IMR-90 (cell line): ENCODE data around the gene DLGAP4. TPM values are rescaled to one million over a fixed set of nuclear protein-coding genes. Genes with fewer than 3 reads are reported as not detected.

Experiments
- ATAC-seq: fragments of 200-7000 bp; cut with Tn5 transposase; 2 replicates; pipeline ENCODE4 v1.9.1; 2020; ENCODE audit warnings: low read depth, mild to moderate bottlenecking, moderate library complexity
- BruUV-seq: library from RNA; stranded (reverse); fragments of 400-500 nt; replicated peaks from 2 replicates; lab custom pipeline; 2021; lab: Mats Ljungman, UMichigan
- CTCF ChIA-PET: fragments of 300-600 bp; formaldehyde crosslinking; extraction: SDS; loops from one replicate; lab custom pipeline; 2021; ENCODE audit warnings: antibody characterized with exemption; lab: Yijun Ruan, JAX
- POLR2A ChIA-PET: fragments of 300-600 bp; sonication (Branson Sonifier 250); formaldehyde crosslinking; loops from one replicate; lab custom pipeline; 2022; ENCODE audit warnings: antibody characterized with exemption; ENCODE audit not compliant: unreplicated experiment; lab: Charles Lee
- DNase-seq: peaks from one replicate; pipeline ENCODE4 v3.0.0; 2013
- H2AFZ ChIP-seq: replicated peaks from 2 replicates; pipeline ENCODE3; 2013; ENCODE audit warnings: low read length, mild to moderate bottlenecking; ENCODE audit not compliant: poor library complexity
- H2AK5ac ChIP-seq: 2 replicates; pipeline ENCODE4 v1.6.1; 2013; ENCODE audit warnings: low read depth, low read length, inconsistent platforms
- H2AK9ac ChIP-seq: replicated peaks from 2 replicates; pipeline ENCODE3; 2013; ENCODE audit warnings: mild to moderate bottlenecking, low read depth, low read length, moderate library complexity; ENCODE audit not compliant: poor library complexity
- H2BK120ac ChIP-seq: 2 replicates; pipeline ENCODE4 v1.6.1; 2013; ENCODE audit warnings: low read depth, low read length, inconsistent platforms
- H2BK15ac ChIP-seq: 3 replicates; pipeline ENCODE4 v1.6.1; 2013; ENCODE audit warnings: low read depth, low read length, inconsistent platforms
- H2BK20ac ChIP-seq: 2 replicates; pipeline ENCODE4 v1.6.1; 2013; ENCODE audit warnings: low read depth, mild to moderate bottlenecking, inconsistent platforms, low read length, moderate library complexity
- H2BK5ac ChIP-seq: 2 replicates; pipeline ENCODE4 v1.6.1; 2013; ENCODE audit warnings: mild to moderate bottlenecking, low read depth, low read length, inconsistent platforms; ENCODE audit not compliant: poor library complexity, severe bottlenecking
- H3K14ac ChIP-seq: replicated peaks from 2 replicates; pipeline ENCODE4 v1.6.1; 2013; ENCODE audit warnings: low read depth, low read length, inconsistent platforms
- H3K18ac ChIP-seq: 2 replicates; pipeline ENCODE4 v1.6.1; 2013; ENCODE audit warnings: low read depth, low read length, control low read depth
- H3K23ac ChIP-seq: 2 replicates; pipeline ENCODE4 v1.6.1; 2013; ENCODE audit warnings: low read depth, low read length, inconsistent platforms
- H3K27ac ChIP-seq: 2 replicates; pipeline ENCODE4 v1.5.1; 2013; ENCODE audit warnings: mild to moderate bottlenecking, control low read depth, low read length; ENCODE audit not compliant: insufficient read depth
- H3K27me3 ChIP-seq: 2 replicates; pipeline ENCODE4 v1.6.1; 2013; ENCODE audit warnings: low read length; ENCODE audit not compliant: control insufficient read depth, insufficient read depth
- H3K36me3 ChIP-seq: 2 replicates; pipeline ENCODE4 v1.6.1; 2013; ENCODE audit warnings: low read length, mixed read lengths; ENCODE audit not compliant: control insufficient read depth, insufficient read depth
- H3K4ac ChIP-seq: 2 replicates; pipeline ENCODE4 v1.6.1; 2013; ENCODE audit warnings: low read depth, low read length, inconsistent platforms
- H3K4me1 ChIP-seq: 2 replicates; pipeline ENCODE4 v1.6.1; 2013; ENCODE audit warnings: low read length, mixed read lengths; ENCODE audit not compliant: control insufficient read depth, insufficient read depth
- H3K4me2 ChIP-seq: 2 replicates; pipeline ENCODE4 v1.6.1; 2013; ENCODE audit warnings: low read depth, mild to moderate bottlenecking, control low read depth, low read length, moderate library complexity
- H3K4me3 ChIP-seq: 2 replicates; pipeline ENCODE4 v1.5.1; 2013; ENCODE audit warnings: low read depth, mild to moderate bottlenecking, control low read depth, low read length, moderate library complexity; ENCODE audit not compliant: insufficient read depth
- H3K56ac ChIP-seq: 2 replicates; pipeline ENCODE4 v1.6.1; 2013; ENCODE audit warnings: low read length, inconsistent platforms; ENCODE audit not compliant: insufficient read depth; ENCODE audit errors: extremely low read depth
- H3K79me1 ChIP-seq, 2 experiments: 2 replicates each; pipeline ENCODE4 v1.6.1; 2013; ENCODE audit warnings: low read length in 2 of 2, inconsistent platforms in 1 of 2, low read depth in 1 of 2
- H3K9ac ChIP-seq: 2 replicates; pipeline ENCODE4 v1.6.1; 2013; ENCODE audit warnings: low read depth, low read length, control low read depth
- H3K9me1 ChIP-seq: 2 replicates; pipeline ENCODE4 v1.6.1; 2013; ENCODE audit warnings: low read length, inconsistent platforms; ENCODE audit not compliant: insufficient read depth
- H3K9me3 ChIP-seq: 2 replicates; pipeline ENCODE4 v1.6.1; 2013; ENCODE audit warnings: low read length; ENCODE audit not compliant: control insufficient read depth, insufficient read depth
- H4K20me1 ChIP-seq: 2 replicates; pipeline ENCODE4 v1.6.1; 2013; ENCODE audit warnings: low read length, inconsistent platforms; ENCODE audit not compliant: insufficient read depth
- H4K5ac ChIP-seq: 2 replicates; pipeline ENCODE4 v1.6.1; 2013; ENCODE audit warnings: mild to moderate bottlenecking, low read depth, low read length, control low read depth
- H4K8ac ChIP-seq, 2 experiments: 2 replicates each; pipeline ENCODE4 v1.6.1; 2013; ENCODE audit warnings: low read depth in 2 of 2, low read length in 2 of 2, control low read depth in 1 of 2, inconsistent platforms in 1 of 2
- H4K91ac ChIP-seq: 2 replicates; pipeline ENCODE4 v1.6.1; 2013; ENCODE audit warnings: low read depth, low read length, inconsistent platforms; ENCODE audit not compliant: insufficient read depth
- CEBPB ChIP-seq: IDR thresholded peaks from 2 replicates; pipeline ENCODE4 v1.6.1; 2012; ENCODE audit warnings: low read depth, low read length, improper control_type of control experiment
- FOS ChIP-seq: fragments of 150-350 bp; IDR thresholded peaks from 2 replicates; pipeline ENCODE4 v1.6.1; 2016; ENCODE audit warnings: low read depth, low read length
- MAFK ChIP-seq: IDR thresholded peaks from 2 replicates; pipeline ENCODE4 v1.6.1; 2012; ENCODE audit warnings: low read depth, low read length, improper control_type of control experiment
- MAZ ChIP-seq: IDR thresholded peaks from 2 replicates; pipeline ENCODE4 v1.6.1; 2012; ENCODE audit warnings: low read depth, mild to moderate bottlenecking, low read length, improper control_type of control experiment, moderate library complexity, borderline replicate concordance
- NFE2L2 ChIP-seq: fragments of 150-350 bp; IDR thresholded peaks from 2 replicates; pipeline ENCODE4 v1.6.1; 2016; ENCODE audit warnings: low read depth, mild to moderate bottlenecking, low read length
- RCOR1 ChIP-seq: IDR thresholded peaks from 2 replicates; pipeline ENCODE4 v1.6.1; 2012; ENCODE audit warnings: mild to moderate bottlenecking, low read length, improper control_type of control experiment; ENCODE audit not compliant: insufficient replicate concordance
- RFX5 ChIP-seq: IDR thresholded peaks from 2 replicates; pipeline ENCODE4 v1.8.0; 2012; ENCODE audit warnings: low read depth, mild to moderate bottlenecking, low read length, moderate library complexity
- WGBS, 2 experiments: methylation state at CpG; one replicate each; pipeline versions ENCODE4 v1.1.5 to v1.1.7; 2013; ENCODE audit warnings: missing lambda C conversion rate in 2 of 2; ENCODE audit not compliant: insufficient read length in 1 of 2; ENCODE audit errors: extremely low coverage in 2 of 2; 5-methylcytosine and 5-hydroxymethylcytosine counted together
- dilution Hi-C: fragments of 300-500 bp; cut with HindIII; formaldehyde crosslinking; loops from one replicate; pipeline ENCODE4 v1.14.3; 2018; ENCODE audit warnings: low sequenced_read_pairs; ENCODE audit not compliant: unreplicated experiment
- in situ Hi-C: fragments of 300-500 bp; cut with MboI; formaldehyde crosslinking; loops from 3 replicates; pipeline ENCODE4 v1.14.3; 2019; ENCODE audit warnings: low sequenced_read_pairs, inconsistent platforms, mixed read lengths
- intact Hi-C: fragments of 100-400 bp; cut with micrococcal nuclease; formaldehyde crosslinking; loops from 2 replicates; pipeline ENCODE4 v1.10.0; 2022
- polyA plus RNA-seq, 3 experiments: library from polyadenylated mRNA; depleted of rRNA; stranded (reverse); fragments of >200 nt; gene quantifications; 2 replicates each; pipeline ENCODE4 v1.2.3, GENCODE V29; 2012; ENCODE audit warnings: low replicate concordance in 1 of 3
- total RNA-seq: library from RNA; depleted of rRNA; stranded (reverse); fragments of >200 nt; gene quantifications from 2 replicates; pipeline ENCODE4 v1.2.3, GENCODE V29; 2012
- TF ChIP-seq, protein P1 (sequence below): fragments of 150-350 bp; IDR thresholded peaks from 2 replicates; pipeline ENCODE4 v1.6.1; 2016; ENCODE audit warnings: low read depth, mild to moderate bottlenecking, low read length, moderate library complexity, borderline replicate concordance
- TF ChIP-seq, protein P2 (sequence below): conservative IDR thresholded peaks from 2 replicates; pipeline ENCODE4 v1.5.1; 2012; ENCODE audit warnings: mild to moderate bottlenecking, low read depth, low read length, improper control_type of control experiment
- TF ChIP-seq, protein P3 (sequence below): fragments of 150-350 bp; IDR thresholded peaks from 2 replicates; pipeline ENCODE4 v1.6.1; 2017; ENCODE audit warnings: mild to moderate bottlenecking, antibody characterized with exemption, low read length, low read depth

DLGAP4 gene
- total and polyA plus RNA-seq, 2 of the 4 experiments (the other 2 are of a cell fraction) = 32.3 to 73.2 TPM

DNA sequence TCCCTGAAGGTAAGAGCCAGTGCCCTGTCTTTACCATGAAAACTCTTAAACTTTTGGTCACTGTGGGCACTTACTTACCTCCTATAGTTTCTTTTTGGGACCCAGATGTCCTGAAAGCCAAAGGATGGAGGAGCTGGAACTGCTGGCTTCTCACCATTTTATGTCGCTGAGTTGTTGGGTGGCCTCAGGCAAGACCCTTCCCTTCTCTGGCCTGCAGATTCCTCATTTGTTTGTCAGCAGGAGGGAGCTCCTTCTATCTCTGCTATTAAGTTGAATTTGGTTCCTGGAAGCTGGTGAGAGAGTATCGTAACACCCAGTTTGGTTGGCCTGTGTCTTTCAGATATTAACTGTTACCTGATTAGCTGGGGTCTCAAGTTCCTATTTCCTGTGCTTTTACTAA, 167.0 kb downstream of the DLGAP4 start:
- Histone ChIP-seq H3K9me3 (no peaks in the 10 kb centered on the region), H3K4me2 (no peak overlapping the region), H3K56ac (no peak overlapping the region), H4K5ac (no peak overlapping the region), H2BK5ac (peak overlapping the region; percentile 9), H4K91ac (no peak overlapping the region), H3K4me3 (no peak overlapping the region), H3K36me3 (peaks cover 10% of the 10 kb centered on the region), H3K79me1 (peaks cover 23 to 85% of the 10 kb centered on the region in 2 experiments), H3K4me1 (peaks cover 38% of the 10 kb centered on the region), H2BK15ac (no peak overlapping the region), H3K18ac (no peak overlapping the region), H3K14ac (0 out of 2 replicates have a peak overlapping the region, but pooled peaks have one; percentile 6), H2BK20ac (no peak overlapping the region), H3K9ac (no peak overlapping the region), H2AFZ (no peak overlapping the region), H2AK5ac (no peak overlapping the region), H3K9me1 (peaks cover 55% of the 10 kb centered on the region), H3K23ac (no peak overlapping the region; the same call in 1 of the 2 replicates), H3K27ac (no peak overlapping the region), H4K8ac (peak overlapping the region in 1 of 2 experiments; percentile 54; a peak in 2 of 4 replicates), H3K27me3 (no peaks in the 10 kb centered on the region), H4K20me1 (peaks cover 95% of the 10 kb centered on the region), H3K4ac (no peak overlapping the region), H2BK120ac (no peak overlapping the region), H2AK9ac (peak overlapping the region; percentile 57)
- no TSS peak for BruUV-seq
- DNase-seq (no peak), ATAC-seq (no peak)
- ChIA-PET POLR2A (no interaction called here), CTCF (no interaction called here)
- in situ Hi-C loops = no loop called here
- WGBS, 2 experiments = no CpG with 5 or more reads among the region's 2 CpGs
- intact Hi-C loops = no loop called here
- TF ChIP-seq RFX5 (no peak), MAZ (no peak), RCOR1 (no peak), NFE2L2 (no peak), FOS (no peak), CEBPB (no peak), MAFK (no peak)
- TF ChIP-seq, protein P1, sequence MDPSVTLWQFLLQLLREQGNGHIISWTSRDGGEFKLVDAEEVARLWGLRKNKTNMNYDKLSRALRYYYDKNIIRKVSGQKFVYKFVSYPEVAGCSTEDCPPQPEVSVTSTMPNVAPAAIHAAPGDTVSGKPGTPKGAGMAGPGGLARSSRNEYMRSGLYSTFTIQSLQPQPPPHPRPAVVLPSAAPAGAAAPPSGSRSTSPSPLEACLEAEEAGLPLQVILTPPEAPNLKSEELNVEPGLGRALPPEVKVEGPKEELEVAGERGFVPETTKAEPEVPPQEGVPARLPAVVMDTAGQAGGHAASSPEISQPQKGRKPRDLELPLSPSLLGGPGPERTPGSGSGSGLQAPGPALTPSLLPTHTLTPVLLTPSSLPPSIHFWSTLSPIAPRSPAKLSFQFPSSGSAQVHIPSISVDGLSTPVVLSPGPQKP = no peak
- TF ChIP-seq, protein P2, sequence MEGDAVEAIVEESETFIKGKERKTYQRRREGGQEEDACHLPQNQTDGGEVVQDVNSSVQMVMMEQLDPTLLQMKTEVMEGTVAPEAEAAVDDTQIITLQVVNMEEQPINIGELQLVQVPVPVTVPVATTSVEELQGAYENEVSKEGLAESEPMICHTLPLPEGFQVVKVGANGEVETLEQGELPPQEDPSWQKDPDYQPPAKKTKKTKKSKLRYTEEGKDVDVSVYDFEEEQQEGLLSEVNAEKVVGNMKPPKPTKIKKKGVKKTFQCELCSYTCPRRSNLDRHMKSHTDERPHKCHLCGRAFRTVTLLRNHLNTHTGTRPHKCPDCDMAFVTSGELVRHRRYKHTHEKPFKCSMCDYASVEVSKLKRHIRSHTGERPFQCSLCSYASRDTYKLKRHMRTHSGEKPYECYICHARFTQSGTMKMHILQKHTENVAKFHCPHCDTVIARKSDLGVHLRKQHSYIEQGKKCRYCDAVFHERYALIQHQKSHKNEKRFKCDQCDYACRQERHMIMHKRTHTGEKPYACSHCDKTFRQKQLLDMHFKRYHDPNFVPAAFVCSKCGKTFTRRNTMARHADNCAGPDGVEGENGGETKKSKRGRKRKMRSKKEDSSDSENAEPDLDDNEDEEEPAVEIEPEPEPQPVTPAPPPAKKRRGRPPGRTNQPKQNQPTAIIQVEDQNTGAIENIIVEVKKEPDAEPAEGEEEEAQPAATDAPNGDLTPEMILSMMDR = no peak
- TF ChIP-seq, protein P3, sequence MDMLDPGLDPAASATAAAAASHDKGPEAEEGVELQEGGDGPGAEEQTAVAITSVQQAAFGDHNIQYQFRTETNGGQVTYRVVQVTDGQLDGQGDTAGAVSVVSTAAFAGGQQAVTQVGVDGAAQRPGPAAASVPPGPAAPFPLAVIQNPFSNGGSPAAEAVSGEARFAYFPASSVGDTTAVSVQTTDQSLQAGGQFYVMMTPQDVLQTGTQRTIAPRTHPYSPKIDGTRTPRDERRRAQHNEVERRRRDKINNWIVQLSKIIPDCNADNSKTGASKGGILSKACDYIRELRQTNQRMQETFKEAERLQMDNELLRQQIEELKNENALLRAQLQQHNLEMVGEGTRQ = no peak
- dilution Hi-C loops = no loop called here
